GM12891 (cell line): ENCODE results near the gene SBF1.

Experiments
- PAX5 ChIP-seq: IDR thresholded peaks from 2 replicates; pipeline ENCODE4 v1.6.1; 2011; ENCODE audit warnings: low read length, moderate library complexity, mild to moderate bottlenecking; ENCODE audit not compliant: insufficient read depth, severe bottlenecking
- POLR2A ChIP-seq: IDR thresholded peaks from 2 replicates; pipeline ENCODE4 v1.6.1; 2011; ENCODE audit warnings: low read depth, low read length, control low read depth
- POLR2AphosphoS5 ChIP-seq: IDR thresholded peaks from 2 replicates; pipeline ENCODE4 v1.6.1; 2011; ENCODE audit warnings: low read depth, low read length, control low read depth
- SPI1 ChIP-seq: IDR thresholded peaks from 2 replicates; pipeline ENCODE4 v1.6.1; 2011; ENCODE audit warnings: low read depth, low read length, control low read depth
- TAF1 ChIP-seq: IDR thresholded peaks from 2 replicates; pipeline ENCODE4 v1.6.1; 2011; ENCODE audit warnings: low read depth, low read length, control low read depth

DNA sequence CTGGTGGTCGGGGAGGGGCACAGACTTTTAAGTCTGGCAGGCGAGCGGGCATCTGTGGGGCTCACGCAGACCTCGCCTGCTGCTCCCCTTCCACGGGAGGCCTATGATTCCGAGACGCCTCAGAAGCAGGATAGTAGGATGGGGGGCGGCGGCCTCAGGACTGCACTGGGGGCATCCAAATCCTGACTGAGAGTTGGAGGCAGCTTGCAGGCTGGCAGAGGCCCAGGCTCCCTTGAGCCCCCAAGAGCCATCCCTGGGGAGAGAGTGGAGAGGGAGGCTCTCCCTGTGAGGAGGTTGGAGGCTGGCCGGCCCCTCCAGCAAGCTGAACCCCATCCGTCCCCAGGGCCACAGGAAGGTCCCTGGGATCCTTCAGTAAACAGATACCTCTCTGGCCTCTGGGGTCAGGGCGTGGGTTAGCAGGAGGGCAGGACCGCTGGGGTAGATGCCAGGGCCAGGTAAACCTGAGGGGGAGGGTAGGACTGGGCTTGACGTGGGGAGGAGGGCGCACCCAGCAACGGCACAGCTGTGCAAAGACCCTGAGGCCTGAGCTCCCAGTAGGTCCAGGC is 33.3 kb downstream of the SBF1 start:
- TF ChIP-seq POLR2AphosphoS5: no peak
- no peak for TF ChIP-seq POLR2A
- TF ChIP-seq SPI1: no peak
- no peak for TF ChIP-seq TAF1
- no peak for TF ChIP-seq PAX5
